IPS-11a (cell line): ENCODE results near the gene DHRS9.

Experiments used
- H3K4me3 ChIP-seq: one replicate; pipeline ENCODE4 v1.5.1; 2013; ENCODE audit warnings: low read depth, low read length, control low read depth

DHRS9 gene

DNA sequence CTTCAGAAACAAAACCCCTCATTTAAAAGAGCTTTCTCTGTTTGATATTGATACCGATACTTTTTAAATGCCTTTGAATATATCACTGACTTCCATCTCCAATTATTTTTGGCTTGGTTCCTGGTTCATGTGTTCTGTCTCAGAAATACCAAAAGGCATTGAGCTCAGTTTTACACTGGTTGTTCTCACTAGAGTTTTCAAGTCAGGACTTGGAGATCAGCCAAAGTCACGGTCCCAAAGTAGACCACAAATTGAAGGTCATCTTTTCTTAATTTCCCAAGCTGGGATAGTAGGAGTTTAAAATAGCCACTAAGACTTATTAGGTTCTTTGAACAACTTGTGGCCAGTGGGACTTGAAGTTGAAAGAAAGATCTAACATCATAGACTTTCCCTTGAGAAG lies 24.2 kb downstream of the DHRS9 start:
- no peak overlapping the region for H3K4me3 ChIP-seq

DNA sequence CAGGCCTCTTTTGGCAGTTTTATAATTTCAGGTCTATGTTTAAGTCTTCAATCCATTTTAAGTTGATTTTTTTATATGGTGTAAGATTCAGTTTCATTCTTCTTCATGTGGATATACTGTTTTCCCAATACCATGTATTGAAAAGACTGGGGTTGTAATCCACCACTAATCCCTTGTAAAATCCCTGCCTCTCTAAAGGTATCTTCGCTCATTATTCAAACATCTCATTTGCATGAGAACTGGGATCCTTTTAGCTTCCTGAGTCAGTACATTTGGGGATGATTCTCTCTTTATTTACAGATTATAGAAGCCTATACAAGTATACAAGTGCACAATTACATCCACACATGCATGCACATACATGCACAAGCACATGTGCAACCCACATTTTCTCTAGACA lies 25.3 kb downstream of the DHRS9 start:
- no peak overlapping the region for H3K4me3 ChIP-seq

DNA sequence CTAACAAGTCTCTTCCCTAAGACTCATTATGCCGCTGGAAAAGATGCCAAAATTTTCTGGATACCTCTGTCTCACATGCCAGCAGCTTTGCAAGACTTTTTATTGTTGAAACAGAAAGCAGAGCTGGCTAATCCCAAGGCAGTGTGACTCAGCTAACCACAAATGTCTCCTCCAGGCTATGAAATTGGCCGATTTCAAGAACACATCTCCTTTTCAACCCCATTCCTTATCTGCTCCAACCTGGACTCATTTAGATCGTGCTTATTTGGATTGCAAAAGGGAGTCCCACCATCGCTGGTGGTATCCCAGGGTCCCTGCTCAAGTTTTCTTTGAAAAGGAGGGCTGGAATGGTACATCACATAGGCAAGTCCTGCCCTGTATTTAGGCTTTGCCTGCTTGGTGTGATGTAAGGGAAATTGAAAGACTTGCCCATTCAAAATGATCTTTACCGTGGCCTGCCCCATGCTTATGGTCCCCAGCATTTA lies 26.3 kb downstream of the DHRS9 start:
- no peak overlapping the region for H3K4me3 ChIP-seq

- no peak overlapping the region for H3K4me3 ChIP-seq
Observed at GRCh38 chr2:169104848-169105247, 35.5 kb downstream of the DHRS9 start.

- H3K4me3 ChIP-seq: no peak overlapping the region
Observed at GRCh38 chr2:169105476-169105875, 36.1 kb downstream of the DHRS9 start.

DNA sequence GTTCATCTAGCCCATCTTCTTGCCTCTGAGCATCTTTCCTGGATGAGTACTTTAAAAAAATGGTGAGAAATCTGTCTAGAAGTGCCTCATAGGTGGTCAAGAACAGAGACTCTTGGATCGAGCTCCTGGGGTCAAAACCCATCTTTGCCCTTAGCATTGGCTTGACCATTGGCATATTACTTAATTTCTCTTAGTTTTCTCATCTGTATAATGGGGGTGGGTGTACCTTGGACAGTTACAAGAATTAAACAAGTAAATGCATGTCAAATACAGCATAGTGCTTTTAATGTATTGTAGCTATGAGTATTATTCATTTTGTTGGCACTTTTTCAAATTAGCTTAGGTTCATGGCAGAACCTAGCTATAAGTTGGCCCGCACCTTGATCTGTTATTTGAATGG lies 36.8 kb downstream of the DHRS9 start:
- H3K4me3 ChIP-seq: no peak overlapping the region

GRCh38 chr2:169106563-169107545 lies 37.5 kb downstream of the DHRS9 start:
- no peak overlapping the region for H3K4me3 ChIP-seq

- H3K4me3 ChIP-seq: no peak overlapping the region
Observed at GRCh38 chr2:169107645-169108044, 38.3 kb downstream of the DHRS9 start.

- no peak overlapping the region for H3K4me3 ChIP-seq
Observed at GRCh38 chr2:169108099-169108884, 38.9 kb downstream of the DHRS9 start.

DNA sequence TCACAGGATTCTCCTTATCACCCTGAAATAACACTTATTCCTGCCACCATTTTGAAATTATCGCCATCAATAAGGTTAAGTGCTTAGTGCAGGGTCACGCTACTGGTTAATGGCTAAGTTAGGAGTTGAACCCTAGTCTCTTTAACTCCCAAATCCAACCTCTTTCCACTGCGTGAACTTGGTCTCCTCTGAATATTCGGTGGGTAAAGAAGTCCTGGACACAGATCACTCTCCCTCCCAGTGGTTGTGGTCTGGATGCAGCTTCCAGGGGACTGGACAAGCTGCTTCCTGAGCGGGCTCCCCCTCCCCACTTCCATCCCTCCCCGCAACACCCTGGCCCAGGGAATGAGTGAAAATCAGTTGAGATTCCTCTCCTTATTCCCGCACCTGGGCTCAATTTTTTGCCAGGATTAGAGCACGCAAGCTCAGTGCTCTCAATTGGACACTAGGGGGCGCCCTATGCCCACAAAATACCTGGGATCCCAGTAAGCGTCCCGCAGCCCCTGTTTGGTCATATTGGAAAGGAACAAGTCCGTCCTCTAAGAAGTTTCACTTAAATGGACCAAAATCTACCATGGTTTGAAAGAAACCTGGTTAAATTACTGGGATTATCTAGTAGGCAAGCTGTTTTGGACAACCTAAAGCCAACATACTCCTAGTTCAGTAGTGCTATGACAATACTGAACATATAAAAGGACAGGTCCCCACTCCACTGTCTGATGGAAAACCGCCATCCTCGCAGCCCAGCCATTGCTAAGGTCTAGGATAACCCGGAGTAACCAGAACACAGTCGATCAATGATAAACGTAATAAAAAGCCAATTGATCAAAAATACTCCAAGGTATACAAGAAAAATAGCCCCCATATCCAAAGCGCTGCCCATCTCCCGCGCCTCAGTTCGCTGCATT lies 40.4 kb downstream of the DHRS9 start:
- no peak overlapping the region for H3K4me3 ChIP-seq

DNA sequence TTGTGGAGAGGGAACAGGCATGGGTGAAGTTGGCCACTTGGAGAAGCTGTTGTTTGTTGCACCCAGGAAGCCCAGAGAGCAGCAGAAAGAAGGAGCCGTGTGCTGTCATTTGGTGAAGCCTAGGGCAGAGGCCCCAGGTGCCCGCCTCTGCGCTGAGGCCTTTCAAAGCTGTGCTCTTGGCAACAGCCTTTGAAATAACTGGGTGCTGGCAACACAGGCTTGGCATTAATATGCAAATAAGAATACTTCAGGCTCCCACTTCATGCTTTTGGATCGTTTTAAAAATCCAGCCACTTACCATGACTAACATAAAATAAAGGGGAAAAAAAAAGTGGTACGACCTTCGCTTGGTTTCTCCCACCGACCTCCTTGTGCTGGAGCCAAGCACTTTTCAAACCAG lies 41.1 kb downstream of the DHRS9 start:
- no peak overlapping the region for H3K4me3 ChIP-seq

GRCh38 chr2:169110916-169111315 lies 41.6 kb downstream of the DHRS9 start:
- no peak overlapping the region for H3K4me3 ChIP-seq

DNA sequence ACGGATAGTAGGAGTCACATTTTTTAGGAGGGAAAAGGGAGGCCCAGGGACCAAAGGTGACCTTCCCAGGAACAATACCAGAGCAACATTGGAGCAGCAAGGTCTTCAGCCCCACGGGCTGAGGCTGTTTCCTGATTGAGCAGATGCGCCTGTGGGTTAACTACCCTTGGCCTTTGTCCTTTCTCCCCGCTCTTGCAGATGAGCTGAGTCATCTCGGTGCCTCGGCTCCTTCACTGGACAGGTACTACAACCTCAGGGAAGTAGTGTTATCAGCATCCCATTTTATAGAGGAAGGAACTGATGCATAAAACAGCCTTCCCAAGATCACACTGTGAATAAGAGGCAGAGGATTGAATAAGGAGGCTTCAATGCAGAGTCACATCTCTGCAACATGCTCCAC lies 43.5 kb downstream of the DHRS9 start:
- H3K4me3 ChIP-seq: no peak overlapping the region

DNA sequence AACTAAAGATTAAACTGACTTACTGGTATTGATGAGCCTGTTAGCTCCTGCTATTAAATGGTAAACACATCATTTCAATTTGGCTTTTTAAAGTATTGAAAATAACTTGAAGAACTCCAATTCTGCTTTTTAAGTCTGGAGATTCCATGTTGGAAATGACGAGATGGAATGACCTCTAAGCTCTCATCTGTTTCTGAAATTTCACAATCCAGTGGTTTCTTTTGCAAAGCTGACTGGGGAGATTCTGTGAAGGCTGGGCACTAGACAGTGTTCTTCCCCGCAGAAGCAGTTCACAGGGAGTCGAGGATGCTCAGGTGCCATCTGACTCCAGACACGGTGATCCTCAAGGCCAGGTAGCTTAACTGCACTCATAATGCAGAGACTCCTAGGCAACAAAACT lies 44.7 kb downstream of the DHRS9 start:
- H3K4me3 ChIP-seq: no peak overlapping the region

- H3K4me3 ChIP-seq: no peak overlapping the region
Observed at GRCh38 chr2:169116327-169116726, 47.0 kb downstream of the DHRS9 start.

GRCh38 chr2:169116993-169117392 lies 47.6 kb downstream of the DHRS9 start:
- H3K4me3 ChIP-seq: no peak overlapping the region

DNA sequence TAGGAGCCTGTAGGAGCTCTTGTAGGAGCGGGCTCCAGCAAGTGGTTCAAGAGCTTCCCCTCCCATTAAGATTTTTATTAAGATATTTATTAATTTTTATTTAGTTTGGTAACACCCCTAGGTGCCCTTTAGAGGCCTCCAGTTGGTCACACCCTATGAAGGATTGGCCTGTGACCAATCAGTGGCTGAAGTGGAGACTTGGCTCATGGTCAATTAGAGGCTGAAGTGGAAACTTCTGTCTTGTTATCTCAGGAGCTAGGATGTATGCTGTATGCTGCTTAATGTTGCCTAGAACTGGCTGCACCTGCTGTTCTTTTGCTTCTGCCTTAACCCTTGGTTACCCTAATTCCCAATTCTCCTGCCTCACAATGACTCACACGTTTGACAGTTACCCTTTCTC lies 48.7 kb downstream of the DHRS9 start:
- no peak overlapping the region for H3K4me3 ChIP-seq

DNA sequence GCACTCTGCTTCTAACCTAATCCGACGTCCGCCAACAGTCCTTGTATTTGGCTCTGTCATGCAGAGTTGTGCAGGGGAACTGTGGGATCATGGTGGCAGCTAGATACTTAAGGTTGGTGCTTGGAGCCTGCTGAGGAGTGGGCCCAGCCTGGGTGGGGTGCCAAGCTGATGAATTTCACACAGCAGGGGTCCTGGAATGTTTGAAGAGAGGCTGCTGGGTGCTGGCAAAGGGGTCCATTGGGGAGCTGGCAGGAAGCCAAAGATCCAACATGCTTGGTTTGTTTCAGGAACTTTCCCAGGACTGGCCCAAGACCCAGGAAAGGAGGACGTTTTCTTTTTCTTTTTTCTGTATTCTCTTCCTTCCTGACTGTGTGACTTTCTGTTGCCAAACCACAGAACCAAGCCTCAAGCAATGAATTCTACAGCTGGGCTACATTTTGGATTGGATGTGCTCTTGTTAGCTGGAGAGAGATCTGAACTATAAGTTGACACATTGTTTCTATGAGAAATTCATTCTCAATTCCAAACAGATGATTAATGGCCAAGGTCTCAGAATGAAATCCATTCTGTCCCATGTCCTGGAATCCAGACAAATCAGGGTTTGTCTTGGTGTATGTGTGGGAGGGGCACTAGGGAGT lies 49.9 kb downstream of the DHRS9 start:
- no peak overlapping the region for H3K4me3 ChIP-seq

- H3K4me3 ChIP-seq: no peak overlapping the region
Observed at GRCh38 chr2:169119851-169120250, 50.5 kb downstream of the DHRS9 start.

DNA sequence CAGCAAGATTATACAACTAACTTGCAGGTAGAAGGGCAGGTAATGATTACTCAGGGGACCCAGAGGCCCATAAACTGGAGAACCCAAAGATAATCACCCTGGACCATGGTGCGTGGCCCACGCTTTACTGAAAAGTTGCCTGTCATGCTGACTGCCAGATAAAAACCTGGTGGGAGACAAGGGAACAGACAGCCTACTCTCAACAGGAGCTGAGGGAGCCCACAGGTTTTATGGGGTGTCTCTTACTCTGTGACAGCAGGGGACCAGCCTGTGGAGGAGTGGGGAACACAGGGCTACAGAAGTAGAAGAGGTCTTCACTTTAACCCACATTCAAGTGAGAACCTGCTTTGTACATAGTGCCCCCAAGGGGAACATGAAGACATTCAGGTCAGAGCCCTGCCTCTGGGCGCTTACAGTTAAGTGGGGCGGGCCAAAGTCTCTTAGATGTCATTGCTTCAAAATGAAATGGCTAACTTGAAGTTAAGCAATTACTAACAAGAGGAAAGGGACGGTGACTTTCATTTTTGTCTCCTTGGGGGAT lies 60.4 kb downstream of the DHRS9 start:
- H3K4me3 ChIP-seq: no peak overlapping the region
